GM18867 (cell line): ENCODE measurements around the gene STK16.
"Not testable (repeated sequence)": the region's sequence is repeated elsewhere in the genome, so short reads cannot be mapped to it uniquely, and the experiment has no call there.

Source experiments
- ATAC-seq: cut with Tn5 transposase; IDR thresholded peaks from one replicate; pipeline ENCODE4 v1.9.1; 2021; ENCODE audit warnings: mild to moderate bottlenecking, moderate library complexity; ENCODE audit not compliant: unreplicated experiment

STK16 gene

GRCh38 chr2:219245148-219245898 lies at the start of gene STK16, which contains the start of gene GLB1L:
Gene STK16 (plus strand): TSS chr2:219245479. CDS start chr2:219246000, 521 bp downstream.
Gene GLB1L (minus strand): TSS chr2:219245444. CDS start chr2:219243573, 1,871 bp downstream.
- peak; percentile 81 for ATAC-seq

GRCh38 chr2:219197388-219197787 lies 47.9 kb upstream of the STK16 start:
- ATAC-seq, result no peak

- no peak for ATAC-seq
Observed at GRCh38 chr2:219198974-219199373, 46.3 kb upstream of the STK16 start.

GRCh38 chr2:219199470-219200211 lies 45.6 kb upstream of the STK16 start:
- ATAC-seq, result no peak

- ATAC-seq, result not testable (repeated sequence)
Observed at GRCh38 chr2:219200502-219201326, 44.6 kb upstream of the STK16 start.

GRCh38 chr2:219201331-219201730 lies 43.9 kb upstream of the STK16 start:
- not testable (repeated sequence) for ATAC-seq

- no peak for ATAC-seq
Observed at GRCh38 chr2:219204425-219205164, 40.7 kb upstream of the STK16 start.

- ATAC-seq, result no peak
Observed at GRCh38 chr2:219205165-219205538, 40.1 kb upstream of the STK16 start.

- ATAC-seq, result no peak
Observed at GRCh38 chr2:219205981-219206327, 39.3 kb upstream of the STK16 start.

- ATAC-seq, result peak; percentile 96
Observed at GRCh38 chr2:219206328-219207133, 38.7 kb upstream of the STK16 start, which contains the start of gene ZFAND2B. Gene ZFAND2B (plus strand): TSS chr2:219206782. CDS start chr2:219206988, 206 bp downstream.

GRCh38 chr2:219207134-219207883 lies 38.0 kb upstream of the STK16 start:
- ATAC-seq, result no peak

GRCh38 chr2:219207884-219208740 lies 37.2 kb upstream of the STK16 start:
- no peak for ATAC-seq

- no peak for ATAC-seq
Observed at GRCh38 chr2:219209236-219210195, 35.8 kb upstream of the STK16 start.

- no peak for ATAC-seq
Observed at GRCh38 chr2:219210196-219210885, 34.9 kb upstream of the STK16 start.

GRCh38 chr2:219210886-219211362 lies 34.4 kb upstream of the STK16 start:
- ATAC-seq, result no peak

GRCh38 chr2:219213026-219213415 lies 32.3 kb upstream of the STK16 start:
- no peak for ATAC-seq
